Stimulated activated CD8-positive, alpha-beta memory T cell treated with anti-CD3 and anti-CD28 coated beads, Interleukin-7, amount 100 ng/mL, for 4 hours (primary cell): ENCODE measurements around the gene WIPI1.
"Not testable (repeated sequence)": the region's sequence is repeated elsewhere in the genome, so short reads cannot be mapped to it uniquely, and the experiment has no call there.

Source experiments
- DNase-seq, 2 donors: peaks; one replicate each; pipeline ENCODE4 v3.0.0-alpha.2; 2020; ENCODE audit warnings: low read depth in 2 of 2

The WIPI1 gene, protein sequence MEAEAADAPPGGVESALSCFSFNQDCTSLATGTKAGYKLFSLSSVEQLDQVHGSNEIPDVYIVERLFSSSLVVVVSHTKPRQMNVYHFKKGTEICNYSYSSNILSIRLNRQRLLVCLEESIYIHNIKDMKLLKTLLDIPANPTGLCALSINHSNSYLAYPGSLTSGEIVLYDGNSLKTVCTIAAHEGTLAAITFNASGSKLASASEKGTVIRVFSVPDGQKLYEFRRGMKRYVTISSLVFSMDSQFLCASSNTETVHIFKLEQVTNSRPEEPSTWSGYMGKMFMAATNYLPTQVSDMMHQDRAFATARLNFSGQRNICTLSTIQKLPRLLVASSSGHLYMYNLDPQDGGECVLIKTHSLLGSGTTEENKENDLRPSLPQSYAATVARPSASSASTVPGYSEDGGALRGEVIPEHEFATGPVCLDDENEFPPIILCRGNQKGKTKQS

DNA sequence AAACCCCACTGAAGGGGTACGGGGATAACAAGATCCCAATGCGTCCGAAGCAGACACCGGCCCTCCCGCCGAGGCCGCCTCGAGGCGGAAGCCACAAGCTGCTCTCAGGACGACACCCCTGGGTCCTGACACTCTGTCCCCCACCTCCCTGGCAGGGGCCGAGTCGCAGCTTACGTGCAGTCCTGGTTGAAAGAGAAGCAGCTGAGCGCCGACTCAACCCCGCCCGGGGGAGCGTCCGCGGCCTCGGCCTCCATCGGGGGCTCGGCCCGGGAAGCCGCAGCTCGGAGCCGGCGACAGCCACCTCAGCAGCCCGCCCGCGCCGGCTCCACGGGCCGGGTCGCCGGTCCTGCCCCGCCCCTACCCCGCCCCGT, at the start of gene WIPI1:
TSS of gene WIPI1 (minus strand) at position 329 of the 371 bp plus-strand sequence. CDS start at position 254, 75 bp downstream.
- DNase-seq, result no peak

DNA sequence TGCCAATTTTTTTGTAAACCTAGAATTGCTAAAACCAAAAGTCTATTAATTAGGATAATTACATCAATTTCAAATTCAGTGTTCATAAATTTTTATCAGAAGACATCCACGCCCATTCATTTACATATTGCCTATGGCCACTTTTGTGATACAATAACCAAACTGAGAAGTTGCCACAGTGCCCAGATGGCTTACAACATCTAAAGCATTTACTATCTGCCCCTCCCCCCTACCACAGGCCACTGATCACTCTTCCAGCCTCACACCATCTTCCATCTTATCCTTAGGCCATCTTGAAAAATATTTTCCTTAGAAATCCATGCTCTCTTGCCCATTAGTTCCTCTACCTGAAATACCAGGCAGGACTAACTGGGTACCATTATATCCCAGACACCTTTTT, 48.7 kb upstream of the WIPI1 start:
- DNase-seq, result no peak

DNA sequence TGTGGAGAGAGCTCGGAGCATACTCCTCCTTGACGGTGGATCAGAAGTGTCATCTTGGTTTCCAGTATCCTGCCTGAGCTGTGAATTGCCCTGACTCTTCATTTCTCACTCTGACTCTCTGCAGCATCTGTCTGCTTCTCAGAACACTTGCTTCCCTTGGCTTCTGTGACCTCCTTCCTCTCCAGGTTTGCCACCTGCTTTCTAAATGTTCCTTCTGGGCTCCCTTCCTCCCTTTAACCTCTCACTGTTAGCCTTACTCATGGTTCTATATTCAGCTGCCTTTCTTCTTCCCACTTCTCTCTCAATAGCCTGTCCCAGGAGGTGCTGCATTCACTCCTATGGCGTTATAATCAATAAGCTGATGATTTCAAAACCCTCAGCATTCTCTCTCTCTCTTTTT, 43.8 kb upstream of the WIPI1 start:
- DNase-seq, result no peak

DNA sequence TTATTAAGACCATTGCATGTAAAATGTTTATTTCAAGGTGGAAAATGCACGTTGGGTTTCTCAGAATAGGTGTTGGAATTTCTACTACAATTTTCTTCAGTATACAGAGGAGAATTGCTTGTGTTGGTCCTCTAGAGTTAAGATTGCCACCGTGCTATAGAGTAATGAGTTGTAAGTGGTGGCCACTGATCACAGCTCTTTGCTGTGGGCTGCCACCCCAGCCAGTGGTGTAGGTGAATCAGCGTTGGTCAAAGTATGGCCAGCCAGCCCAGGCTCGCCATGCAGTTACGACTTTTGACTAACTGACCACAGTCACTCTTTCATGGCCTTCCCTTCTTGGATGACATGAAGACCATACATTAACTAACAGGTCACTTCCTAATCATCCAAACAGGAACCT, 42.3 kb upstream of the WIPI1 start:
- no peak for DNase-seq

DNA sequence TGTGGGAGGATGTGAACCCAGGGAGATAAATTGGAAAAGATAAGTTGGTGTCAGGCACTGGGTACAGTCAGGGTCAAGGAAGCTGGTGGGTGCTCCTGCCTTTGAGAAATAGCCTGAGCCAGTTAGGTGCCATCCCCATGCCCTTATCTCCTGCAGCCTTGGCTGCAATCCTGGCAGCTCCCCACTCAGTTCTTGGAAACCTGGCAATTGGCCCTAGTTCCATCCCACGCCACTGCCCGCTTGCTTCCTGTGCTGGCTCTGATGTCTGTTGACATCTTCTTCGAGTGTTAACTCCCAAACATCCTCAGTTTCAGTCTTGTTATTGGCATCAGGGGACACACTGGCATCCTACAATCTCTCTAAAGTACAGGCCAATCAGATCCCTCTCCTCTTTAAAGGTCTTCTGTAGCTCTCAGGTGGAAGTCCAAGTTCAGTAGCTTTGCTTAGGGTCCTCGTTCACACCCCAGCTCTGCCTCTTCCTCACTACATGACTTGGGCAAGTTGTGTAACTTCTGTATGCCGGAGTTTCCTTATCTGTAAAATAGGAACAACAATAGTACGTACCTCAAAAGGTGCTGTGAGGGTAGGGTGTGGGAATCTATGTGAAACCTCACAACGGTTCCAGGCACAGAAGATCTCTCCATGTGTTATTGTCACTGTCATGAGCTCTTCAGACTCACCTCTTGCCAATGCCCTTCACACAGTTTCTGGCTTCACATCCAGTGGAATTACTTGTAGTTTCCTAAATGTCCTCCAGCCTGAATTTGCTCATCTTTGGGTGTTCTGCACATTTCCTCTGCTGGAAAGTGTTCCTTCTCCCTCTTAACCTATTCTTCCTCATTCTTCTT, 41.4 kb upstream of the WIPI1 start:
- no peak for DNase-seq

DNA sequence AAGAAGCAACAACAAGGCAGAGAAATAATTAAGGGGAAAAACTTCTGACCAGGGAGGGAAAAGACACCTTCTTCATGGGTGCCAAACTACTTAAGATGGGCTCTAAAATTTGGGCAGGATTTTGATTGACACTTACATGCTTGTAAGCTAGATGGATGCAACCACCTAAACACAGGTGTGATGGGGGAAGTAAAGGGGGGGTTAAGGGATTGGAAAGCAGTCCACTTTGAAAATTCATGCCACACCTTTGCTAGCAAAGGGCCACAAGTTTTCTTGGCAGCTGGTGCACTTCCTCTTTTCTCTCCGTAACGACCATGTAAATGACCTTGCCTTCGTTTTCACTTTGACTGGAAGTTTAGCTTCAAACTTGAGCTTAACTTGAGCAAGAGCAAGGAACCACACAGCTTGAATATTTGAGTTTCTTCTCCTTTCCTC, 40.6 kb upstream of the WIPI1 start:
- DNase-seq, result no peak

DNA sequence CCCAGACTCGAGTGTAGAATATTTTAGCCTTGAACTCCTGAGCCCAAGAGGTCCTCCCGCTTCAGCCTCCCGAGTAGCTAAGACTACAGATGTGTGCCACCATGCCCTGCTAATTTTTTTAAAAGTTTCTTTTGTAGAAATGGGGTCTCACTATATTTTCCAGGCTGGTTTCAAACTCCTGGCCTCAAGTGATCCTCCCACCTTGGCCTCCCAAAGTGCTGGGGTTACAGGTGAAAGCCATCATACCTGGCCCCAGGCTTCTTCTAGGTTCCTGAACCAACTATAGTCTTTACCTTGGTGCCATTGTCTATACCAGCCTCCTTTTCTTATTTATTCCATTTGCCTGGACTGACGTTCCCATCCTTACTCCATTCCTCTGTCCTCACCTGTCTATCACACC, 37.8 kb upstream of the WIPI1 start:
- no peak for DNase-seq

DNA sequence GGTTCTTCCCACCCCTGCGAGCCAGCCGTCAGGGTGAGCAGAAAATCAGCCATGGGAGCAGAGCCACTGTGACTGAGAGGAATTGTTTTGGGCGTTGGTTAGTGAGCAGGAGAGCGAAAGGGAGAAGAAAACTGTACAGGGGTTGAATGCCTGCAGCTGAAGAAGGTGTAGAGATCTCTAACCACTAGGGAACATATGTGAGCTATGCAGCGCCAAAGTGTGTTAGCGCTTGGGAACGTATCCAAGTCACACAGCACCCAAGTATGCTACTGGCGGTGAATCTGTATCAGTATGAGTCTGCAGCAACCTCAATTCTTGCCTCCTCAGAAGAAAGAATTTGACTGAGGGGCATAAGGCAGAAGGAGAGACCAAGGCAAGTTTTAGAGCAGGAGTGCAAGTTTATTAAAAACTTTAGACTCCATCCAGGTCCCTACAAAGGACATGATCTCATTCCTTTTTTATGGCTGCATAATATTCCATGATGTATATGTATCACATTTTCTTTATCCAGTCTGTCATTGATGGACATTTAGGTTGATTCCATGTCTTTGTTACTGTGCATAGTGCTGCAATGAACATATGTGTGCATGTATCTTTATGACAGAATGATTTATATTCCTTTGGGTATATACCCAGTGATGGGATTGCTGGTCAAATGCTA, 35.2 kb upstream of the WIPI1 start:
- DNase-seq, result not testable (repeated sequence)

DNA sequence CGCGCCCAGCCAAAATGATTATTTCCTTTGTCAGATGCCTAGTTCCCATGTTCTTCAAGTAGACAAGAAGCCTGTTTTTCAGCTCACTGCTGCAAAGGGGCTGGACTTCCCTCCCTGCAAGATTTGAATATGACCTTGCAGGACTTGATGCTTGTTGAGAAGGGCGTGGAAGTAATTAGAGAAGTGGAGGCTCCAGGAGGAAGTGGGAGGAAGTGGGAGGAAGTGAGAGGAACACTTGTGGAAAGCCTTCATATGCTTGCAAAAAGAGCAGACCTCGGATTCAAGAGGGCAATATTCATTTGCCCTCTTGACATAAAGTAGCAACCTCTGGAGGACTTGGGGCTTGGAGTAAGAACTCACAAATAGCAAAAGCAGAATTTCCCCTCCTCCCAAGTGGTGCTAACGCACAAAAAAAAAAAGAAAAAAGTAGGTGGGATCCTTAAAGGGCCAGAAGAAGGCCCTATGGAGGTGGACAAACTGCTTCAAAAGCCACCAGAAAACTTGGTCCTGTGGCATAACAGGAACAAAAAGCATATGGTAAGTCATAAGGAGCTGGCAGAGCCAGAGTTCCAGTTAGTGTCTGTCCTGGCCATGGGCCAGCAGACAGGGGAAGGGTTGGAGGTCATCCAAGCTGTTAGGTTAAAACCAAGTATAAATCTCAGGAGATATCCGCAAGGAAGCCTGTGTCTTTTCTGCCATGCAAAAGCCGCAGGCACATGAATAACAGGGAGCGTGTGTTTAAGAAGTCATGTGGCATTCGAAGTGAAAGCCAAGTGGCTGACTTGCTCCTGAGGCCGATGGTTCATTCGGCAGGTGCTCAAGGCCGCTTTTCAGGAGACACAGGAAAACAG, 34.3 kb upstream of the WIPI1 start:
- no peak for DNase-seq

DNA sequence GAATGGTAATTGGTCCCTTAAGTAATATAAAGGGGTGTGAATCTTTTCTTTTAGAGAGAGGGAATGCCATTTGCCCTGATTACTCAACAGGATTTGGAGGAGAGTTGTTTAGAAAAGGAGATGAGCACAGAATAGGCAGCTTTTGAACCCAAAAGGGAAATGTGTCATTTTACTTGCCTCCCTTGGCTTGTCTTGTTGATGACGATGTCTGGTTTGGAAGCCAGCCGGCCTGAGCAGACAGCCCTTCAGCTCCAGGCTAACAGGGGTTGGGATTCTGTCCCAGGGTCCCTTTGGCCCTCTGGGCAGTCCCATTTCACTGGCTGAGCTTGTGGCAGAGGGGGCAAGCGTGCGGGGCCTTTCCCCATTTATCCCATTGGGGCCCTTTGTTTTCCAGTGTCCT, 32.6 kb upstream of the WIPI1 start:
- no peak for DNase-seq

DNA sequence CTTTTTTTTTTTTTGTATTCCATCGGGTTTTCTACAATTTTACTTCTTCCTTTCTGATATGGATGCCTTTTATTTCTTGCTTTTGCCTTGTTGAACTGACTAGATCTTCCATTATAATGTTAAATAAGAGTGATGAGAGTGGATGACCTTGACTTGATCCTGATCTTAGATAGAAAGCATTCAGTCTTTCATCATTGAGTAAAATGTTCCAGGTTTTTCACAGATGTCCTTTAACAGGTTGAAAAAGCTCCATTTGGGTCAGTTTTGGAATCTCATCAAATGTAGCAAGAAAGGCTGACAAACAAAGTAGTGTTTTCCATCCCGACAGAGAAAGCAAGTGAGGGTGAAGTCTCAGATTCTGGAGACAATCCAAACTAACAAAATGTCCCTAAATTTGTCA, 27.2 kb upstream of the WIPI1 start:
- no peak for DNase-seq

DNA sequence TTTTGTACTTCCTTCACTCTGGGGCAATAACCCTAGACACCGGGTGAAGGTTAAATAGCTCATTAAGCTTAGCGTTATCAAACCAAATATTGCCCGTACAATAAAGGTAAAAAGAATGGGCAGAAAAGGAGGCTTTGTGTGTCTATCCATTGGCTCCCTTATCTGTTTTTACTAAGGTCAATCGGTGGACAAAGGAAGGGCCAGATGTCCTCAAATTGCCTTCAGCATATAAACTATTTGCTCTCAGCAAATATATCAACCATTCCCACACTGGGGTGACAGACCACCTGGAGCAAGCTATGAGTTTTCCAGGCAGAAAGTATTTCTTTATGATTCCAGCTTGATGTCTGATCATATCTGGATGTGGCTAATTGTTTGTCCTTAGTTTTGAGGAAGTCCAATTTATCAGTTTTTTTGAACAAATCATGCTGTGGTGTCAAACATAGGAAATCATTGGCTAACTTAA, 25.3 kb upstream of the WIPI1 start:
- no peak for DNase-seq

DNA sequence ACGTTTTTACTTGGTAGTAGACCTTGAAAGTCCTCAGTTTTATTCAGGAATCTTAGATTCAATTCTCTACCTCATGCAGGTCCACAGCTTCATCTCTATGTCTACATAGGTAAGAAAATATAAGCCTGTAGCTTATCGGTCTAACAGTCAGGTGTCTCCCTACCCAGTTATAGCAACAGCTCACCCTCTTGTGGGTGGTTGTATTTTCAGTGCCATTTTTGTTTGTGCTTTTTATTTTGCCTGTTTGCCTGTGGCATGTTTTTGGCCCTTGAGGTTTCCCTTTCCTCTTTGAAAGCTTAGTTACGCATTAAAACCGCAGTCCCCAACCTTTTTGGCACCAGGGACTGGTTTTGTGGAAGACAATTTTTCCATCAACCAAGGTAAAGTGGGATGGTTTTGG, 23.6 kb upstream of the WIPI1 start:
- no peak for DNase-seq

DNA sequence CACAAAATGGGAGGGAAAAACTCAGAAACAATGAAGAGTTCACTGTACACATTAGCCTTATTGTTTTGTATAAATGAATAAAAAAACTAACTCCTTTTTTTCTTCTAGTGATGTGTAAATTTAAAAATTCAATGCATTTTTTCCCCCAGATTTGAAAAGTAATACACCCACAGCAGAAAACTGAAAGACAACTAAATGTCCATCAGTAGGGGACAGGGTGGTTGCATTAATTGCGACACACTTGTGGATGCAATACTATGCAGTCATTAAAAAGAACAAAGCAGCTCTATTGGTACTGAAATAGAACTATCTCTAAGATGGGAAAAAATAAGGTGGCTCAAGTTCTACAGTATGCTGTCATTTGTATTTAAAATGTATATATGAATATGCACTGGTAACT, 13.7 kb upstream of the WIPI1 start:
- no peak for DNase-seq

DNA sequence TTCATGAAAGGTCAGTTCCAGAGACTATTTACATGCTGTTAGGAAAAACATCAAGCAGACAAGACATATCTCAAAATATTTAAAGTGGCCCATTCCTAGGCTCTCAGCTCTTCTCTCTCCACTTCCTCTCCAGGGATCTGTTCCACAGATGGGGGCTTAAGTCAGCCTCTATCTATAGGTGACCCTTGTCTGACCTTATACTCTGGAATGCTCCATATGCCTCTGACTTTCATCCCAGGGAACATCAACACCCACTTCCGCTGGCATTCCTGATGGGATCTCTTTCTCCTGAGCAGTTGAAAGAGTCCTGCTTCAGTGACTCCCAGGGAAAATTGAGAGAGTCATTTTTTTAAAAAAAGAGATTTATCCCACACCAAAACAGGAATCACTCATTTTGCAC, 11.5 kb upstream of the WIPI1 start:
- no peak for DNase-seq

DNA sequence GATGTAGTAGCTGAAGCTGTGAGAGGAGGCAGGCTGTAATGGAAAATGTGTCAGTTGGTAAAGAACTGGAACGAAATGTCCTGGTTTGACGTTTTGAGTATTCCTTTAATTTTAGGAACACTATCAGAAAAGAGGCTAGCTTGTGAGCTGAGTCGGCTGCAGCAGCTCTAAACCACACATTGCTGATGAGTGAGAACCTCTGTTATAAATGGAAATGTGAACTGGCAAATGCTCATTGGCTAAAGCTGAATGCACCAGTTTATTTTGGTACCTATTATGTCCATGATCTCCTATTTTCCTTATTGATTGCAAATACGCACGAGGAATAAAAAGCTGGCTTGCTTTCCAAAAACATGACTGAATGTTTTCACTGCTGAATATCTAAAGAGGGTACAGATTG, 11.0 kb upstream of the WIPI1 start:
- DNase-seq, result no peak

DNA sequence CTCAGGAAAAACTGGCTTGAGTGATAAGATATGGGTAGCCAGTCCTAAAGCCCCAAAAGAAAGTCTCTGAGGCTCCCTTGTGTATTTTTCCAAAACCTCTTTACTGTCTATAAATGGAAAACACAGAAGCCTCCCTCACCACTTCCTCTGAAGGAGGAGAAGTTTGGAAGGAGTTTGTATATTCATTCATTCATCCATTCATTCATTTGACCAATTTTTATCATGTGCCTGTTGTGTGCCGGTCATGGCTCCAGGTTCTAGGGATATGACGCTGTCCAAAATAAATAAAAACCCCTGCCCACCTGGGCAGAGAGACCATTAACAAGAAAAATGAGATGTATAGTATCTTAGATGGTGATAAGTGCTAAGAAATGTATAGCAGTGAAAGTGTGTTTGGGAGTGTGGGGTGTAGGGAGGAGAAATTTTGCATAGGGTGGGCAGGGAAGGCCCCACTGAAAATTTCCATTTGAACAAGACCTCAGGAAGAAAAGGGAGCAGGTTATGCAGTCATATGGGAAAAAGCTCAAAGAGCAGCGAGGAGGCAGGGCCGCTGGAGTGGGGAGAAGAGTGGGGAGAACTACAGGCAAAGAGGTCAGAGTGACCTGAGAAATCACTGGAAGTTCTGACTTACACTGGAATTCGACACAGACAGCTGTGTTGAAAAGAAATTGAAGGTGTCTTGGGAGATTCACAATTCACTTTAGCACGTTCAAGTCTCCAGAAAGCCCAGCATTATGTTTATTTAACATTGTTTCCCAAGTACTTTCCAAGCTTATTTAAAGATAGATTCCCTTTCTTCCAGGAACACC, 6.1 kb upstream of the WIPI1 start:
- DNase-seq, result no peak

DNA sequence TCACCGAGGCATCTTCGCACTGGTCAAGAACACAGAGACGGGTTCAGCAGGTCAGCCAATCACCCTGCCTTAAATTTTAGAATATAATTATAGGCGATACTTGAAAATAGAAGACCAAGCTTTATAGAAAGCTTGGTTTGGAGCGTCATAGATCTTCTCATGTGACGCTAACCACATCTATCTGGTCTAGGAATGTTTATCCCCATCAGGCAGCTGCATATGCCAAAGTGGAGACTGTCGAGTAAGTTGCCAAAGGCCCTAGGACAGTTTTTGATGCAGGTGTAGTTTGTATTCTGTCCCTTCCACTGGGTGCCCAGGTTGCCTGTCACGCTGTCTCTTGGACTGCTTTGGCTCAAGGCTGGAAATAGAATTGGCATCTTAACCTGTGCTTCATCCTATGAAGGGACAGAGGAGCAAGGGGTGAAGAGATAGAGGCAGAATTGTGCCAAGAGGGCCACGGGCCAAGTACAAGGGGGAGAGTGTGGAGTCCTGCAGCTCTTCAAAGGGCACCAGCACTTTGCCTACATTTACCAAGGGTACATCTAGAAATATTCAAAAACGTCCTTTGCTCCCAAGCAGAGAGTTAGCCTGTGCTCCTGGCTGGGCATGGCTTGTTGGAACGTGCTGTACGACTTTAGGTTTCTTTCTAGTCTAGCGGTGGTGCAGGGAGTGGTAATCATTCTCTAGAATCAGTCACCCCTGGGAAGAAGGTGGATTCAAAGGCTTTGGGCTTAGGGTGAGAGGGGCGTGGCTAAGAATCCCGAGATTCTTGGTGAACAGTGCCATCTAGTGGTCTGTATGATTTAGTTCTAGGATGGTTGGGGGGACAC, 5.3 kb upstream of the WIPI1 start:
- peak; percentile 40 to 56 for DNase-seq

DNA sequence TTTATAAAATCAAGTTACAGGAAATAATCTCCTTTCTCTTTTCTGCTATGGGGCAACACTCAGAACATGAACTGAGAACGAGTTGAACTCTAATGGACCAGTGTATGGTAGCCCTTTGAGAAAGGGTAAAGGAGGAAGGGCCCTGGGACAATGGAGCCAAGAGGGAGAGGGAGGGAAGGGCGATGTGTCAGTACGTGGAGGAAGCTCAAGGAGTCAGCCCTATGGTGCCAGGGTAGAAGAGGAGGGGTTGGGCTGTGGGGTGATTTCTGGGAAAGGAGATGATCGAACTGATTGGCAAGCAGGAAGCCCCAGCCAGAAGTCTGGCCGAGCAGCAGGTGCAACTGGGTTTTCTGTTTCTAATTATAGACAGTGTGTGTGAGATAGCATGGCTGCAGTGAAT, 4.3 kb upstream of the WIPI1 start:
- no peak for DNase-seq

DNA sequence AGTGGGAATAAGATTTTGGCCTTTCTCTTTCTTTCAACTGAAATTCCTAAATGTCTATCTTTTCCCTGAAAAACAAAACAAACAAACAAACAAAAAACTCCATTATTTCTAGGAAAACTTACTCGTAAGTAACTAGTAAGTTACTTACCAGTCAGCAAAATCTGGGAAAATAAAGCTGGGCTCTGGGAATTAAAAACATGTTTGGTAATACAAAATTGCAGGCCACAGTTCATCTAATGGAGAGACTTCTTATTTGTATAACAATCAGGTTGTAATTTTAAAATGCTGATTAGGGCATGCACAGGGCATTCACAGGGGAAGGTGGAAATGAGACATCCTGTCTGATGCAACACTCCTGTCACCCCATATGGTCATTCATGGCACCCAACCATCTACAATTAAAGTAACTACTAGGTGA, 3.8 kb upstream of the WIPI1 start:
- no peak for DNase-seq
